GM20000 (cell line): Measurements from ENCODE around the gene OPRL1.

Source experiments
- DNase-seq: peaks from one replicate; pipeline ENCODE4 v3.0.0; 2012; ENCODE audit warnings: low spot score
- TF ChIP-seq, protein P1 (sequence below): IDR thresholded peaks from 2 replicates; pipeline ENCODE4 v1.5.1; 2012; ENCODE audit warnings: mild to moderate bottlenecking, control low read depth; ENCODE audit errors: extremely low read depth, missing control alignments

Gene OPRL1

DNA sequence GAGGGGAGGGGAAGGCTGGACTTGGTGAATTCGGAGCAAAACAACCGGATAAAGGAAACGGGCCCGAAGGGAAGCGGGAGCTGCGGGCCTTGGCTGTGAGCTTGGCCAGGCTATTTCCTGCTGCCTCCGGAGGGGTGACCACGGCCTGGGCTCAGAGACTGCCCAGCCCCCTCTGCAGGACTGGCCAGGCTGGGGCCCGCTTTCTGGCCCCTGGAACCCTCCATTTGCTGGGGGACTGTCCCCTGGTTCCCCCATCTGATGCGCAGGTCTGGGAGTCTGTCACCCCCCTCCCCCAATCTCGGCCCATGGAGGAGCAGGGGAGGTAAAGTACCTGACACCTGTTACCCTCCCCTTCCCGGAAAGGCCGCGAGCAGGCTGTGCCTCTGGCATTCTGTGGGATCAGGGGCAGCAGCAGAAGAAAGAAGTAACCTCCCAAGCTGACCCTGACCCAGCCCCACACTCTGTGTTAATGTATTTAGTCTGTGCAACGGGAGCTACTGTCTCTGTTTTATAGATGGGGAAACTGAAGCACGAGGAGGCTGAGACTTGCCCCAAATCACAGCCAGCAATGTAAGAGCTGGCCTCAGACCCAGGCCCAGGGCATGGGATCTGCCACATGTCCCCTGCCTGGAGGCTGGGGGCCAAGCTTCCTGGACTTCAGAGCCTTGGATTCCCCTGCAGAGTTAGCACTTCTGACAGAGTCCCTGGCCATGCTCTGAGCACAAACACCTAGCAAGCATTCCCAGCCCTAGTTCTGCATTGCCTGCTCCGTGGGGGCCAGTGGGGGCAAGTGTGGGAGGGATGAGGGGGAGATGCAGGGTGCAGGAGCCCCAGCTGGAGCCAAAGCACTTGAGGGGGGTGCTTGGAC is 40.4 kb upstream of the OPRL1 start:
- TF ChIP-seq, protein P1, sequence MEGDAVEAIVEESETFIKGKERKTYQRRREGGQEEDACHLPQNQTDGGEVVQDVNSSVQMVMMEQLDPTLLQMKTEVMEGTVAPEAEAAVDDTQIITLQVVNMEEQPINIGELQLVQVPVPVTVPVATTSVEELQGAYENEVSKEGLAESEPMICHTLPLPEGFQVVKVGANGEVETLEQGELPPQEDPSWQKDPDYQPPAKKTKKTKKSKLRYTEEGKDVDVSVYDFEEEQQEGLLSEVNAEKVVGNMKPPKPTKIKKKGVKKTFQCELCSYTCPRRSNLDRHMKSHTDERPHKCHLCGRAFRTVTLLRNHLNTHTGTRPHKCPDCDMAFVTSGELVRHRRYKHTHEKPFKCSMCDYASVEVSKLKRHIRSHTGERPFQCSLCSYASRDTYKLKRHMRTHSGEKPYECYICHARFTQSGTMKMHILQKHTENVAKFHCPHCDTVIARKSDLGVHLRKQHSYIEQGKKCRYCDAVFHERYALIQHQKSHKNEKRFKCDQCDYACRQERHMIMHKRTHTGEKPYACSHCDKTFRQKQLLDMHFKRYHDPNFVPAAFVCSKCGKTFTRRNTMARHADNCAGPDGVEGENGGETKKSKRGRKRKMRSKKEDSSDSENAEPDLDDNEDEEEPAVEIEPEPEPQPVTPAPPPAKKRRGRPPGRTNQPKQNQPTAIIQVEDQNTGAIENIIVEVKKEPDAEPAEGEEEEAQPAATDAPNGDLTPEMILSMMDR = no peak
- no peak for DNase-seq

DNA sequence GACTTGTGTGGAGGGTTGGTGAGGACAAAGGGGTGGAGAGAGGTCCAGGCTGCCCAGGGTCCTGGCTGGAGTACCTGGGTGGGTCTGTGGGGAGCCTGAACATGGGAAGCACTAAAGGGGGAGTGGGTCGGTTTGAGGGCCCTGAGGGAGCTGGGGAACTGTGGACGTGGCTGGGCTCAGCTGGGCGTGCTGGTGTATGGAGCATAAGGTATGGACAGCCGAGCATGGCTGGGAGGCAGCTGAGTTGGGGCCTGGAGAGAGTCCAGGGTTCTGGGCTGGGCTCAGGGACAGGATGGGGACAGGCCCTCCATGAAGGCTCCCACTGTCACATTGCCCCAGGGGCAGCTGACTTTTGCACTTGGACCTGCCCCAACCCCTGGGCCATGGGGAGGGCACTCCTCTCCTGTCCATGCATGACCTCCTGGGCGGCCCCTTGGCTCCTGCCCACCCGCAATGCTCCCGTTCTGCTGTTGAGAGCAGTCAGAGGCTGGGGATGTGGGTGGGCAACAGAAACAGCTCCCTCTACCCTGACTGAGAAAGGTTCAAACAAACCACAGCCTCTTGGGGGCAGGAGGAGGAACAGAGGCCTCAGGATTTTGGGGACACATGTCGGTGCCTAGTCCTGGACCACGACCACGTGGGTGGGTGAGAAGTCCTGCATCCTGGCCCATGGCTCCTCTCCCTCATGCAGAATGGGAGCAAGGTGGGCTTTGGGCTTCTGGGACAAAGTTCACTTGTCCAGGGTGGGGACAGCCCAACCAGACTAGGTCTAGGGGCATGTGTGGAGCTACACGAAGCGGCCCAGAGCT is 39.4 kb upstream of the OPRL1 start:
- DNase-seq = no peak
- TF ChIP-seq, protein P1 = no peak

DNA sequence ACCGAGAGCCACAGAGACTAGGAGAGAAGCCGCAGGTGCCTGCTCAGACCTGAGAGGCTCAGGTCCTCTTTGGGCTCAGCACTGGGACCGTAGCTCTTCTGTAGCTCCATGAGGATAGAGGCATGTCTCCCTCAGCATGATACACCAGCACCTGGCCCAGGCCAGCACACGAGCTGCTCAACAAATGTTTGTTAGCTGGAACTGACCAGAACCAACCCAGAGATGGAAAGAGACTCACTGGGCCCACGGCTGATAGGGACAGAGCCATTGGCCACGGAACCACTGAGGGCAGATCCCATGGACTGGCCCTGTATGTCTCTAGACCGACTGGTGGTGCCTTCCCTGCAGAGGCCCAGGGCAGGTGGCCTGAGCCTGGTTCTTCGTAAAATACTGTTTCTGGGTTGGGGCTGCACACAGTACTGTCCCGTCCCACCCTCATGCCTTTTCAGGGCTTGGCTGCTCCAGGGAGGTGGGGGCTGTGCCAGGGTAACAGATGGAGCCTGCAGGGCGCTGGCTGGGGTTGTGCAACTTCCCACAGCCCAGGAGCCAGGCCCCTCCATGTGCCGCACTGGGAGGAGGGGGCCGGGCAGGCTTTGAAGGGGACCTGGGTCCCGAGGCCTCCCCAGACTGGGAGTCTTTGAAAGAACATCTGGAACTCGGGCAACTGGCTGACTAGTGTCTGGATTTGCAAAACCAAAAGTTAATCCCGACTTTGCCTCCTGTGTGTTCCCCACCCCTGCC is 38.7 kb upstream of the OPRL1 start:
- TF ChIP-seq, protein P1 = no peak
- DNase-seq = no peak

DNA sequence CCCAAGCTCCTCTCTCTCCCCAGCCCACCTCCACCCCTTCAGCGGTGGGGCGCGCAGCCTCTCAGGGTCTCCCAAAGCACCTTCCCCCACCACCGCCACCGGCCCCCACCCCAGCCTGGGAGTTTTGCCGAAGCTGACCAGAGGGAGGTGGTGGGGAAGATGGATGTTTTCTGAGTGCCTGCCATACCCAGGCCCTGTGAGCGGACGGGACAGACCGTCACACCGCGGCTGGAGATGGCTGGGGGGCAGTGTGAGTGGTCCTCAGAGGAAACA is 38.2 kb upstream of the OPRL1 start:
- TF ChIP-seq, protein P1 = no peak
- DNase-seq = no peak

DNA sequence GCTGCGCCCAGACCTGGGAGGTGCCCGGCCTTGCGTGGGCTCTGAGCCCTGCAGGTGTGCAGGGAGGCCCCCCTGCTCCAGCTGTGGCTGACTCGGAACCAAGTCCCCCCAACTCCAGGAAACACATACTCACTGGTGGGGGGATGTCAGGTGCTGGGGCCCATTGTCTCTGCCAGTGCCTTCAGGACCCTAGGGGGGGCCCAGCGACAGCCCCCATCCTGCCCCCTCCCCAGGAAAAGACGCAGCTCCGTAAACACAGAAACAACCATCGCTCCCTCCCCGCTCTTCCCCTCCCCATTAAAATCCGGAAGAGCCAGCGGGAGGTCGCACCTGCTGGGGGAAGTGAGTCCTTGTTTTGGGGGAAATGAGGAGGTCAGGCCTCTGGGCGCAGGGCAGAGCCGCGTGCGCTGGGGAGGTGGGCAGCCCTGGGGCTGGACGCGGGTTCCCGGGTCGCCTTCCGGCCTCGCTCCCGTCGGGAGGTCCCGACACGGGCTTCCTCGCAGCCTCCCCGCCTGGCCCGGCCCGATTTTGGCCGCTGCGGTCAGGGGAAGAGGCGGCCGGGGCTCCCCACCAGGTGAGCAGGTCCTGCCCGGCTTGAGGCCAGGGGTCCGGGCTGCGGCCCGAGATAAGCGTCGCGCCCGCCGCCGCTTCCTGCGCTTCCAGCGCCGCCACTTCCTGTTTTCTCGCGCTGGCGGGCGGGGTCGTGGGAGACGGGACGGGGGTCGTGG is 37.7 kb upstream of the OPRL1 start:
- TF ChIP-seq, protein P1 = no peak

DNA sequence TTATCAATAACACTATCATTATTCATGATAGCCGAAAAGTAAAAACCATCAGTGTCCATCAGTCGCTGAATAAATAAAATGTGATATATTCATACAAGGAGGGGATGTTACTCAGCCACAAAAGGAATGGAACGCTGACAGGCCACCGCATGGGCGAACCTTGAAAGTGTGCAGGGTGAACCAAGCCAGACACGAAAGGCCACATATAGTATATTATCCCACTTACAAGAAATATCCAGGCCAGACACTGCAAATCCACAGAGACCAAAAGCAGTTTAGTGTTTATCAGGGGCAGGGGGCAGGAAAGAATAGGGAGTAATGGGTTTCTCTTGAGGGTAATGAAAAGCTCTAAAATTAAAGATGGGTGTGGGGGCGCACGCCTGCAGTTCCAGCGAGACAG is 36.1 kb upstream of the OPRL1 start:
- DNase-seq = no peak
- TF ChIP-seq, protein P1 = no peak

More for the DNA sequence above, 37.7 kb upstream of the OPRL1 start:
- no peak for DNase-seq
